Tibial nerve (tissue), 4 donors: ENCODE results near the gene EYS. TPM values are rescaled to one million over a fixed set of nuclear protein-coding genes. Genes with fewer than 3 reads are reported as not detected.

ENCODE experiments used
- DNase-seq, 2 donors: peaks; one replicate each; pipeline ENCODE4 v3.0.0-alpha.2; 2019; ENCODE audit warnings: low spot score in 2 of 2
- H3K27ac ChIP-seq, 4 donors: fragments of 200-600 bp; sonication (generic) in 3 of 4; one replicate each; pipeline ENCODE4 v1.5.1; 2017 to 2019; ENCODE audit warnings: mild to moderate bottlenecking in 1 of 4
- H3K27me3 ChIP-seq, 2 donors: fragments of 200-600 bp; sonication (generic) in 1 of 2; one replicate each; pipeline versions ENCODE4 v1.5.1 to v1.6.0; 2017 to 2019
- H3K36me3 ChIP-seq, 3 donors: fragments of 200-600 bp; sonication (generic); one replicate each; pipeline ENCODE4 v1.5.1; 2018 to 2019
- H3K4me1 ChIP-seq, 4 donors: fragments of 200-600 bp; sonication (generic) in 3 of 4; one replicate each; pipeline ENCODE4 v1.5.1; 2017 to 2019
- H3K4me3 ChIP-seq, 4 donors: fragments of 200-600 bp; sonication (generic) in 3 of 4; one replicate each; pipeline ENCODE4 v1.5.1; 2017 to 2019; ENCODE audit warnings: mild to moderate bottlenecking in 1 of 4, moderate library complexity in 1 of 4
- H3K9me3 ChIP-seq, 4 donors: fragments of 200-600 bp; sonication (generic) in 3 of 4; one replicate each; pipeline ENCODE4 v1.5.1; 2017 to 2019
- CTCF ChIP-seq, 5 experiments: fragments of 200-600 bp in 3 of 5; fragments of 450-650 bp in 2 of 5; sonication (generic) in 3 of 5; IDR thresholded peaks; one replicate each; pipeline ENCODE4 v1.5.1; 2016 to 2019; ENCODE audit warnings: antibody characterized with exemption in 5 of 5, mild to moderate bottlenecking in 3 of 5, moderate library complexity in 2 of 5
- EP300 ChIP-seq, 2 donors: sonication (generic); formaldehyde crosslinking; IDR thresholded peaks; one replicate each; pipeline ENCODE4 v1.6.1; 2017; ENCODE audit warnings: antibody characterized with exemption in 2 of 2, mild to moderate bottlenecking in 1 of 2
- POLR2A ChIP-seq, 2 donors: fragments of 450-650 bp; IDR thresholded peaks; one replicate each; pipeline ENCODE4 v1.6.1; 2017; ENCODE audit warnings: antibody characterized with exemption in 2 of 2, mild to moderate bottlenecking in 2 of 2, moderate library complexity in 2 of 2
- WGBS, 2 donors: methylation state at CpG; one replicate each; pipeline ENCODE4 v1.1.5; 2018; 5-methylcytosine and 5-hydroxymethylcytosine counted together
- total RNA-seq, 4 donors: library from RNA; depleted of rRNA; stranded (reverse); fragments of >200 nt; gene quantifications; one replicate each; pipeline ENCODE4 v1.1.0, GENCODE V29; 2016

EYS gene
- total RNA-seq, 4 donors from 2014 or later: under 0.01 to 4.5 (median 0.39) TPM; not detected in 1

GRCh38 chr6:65055545-65055944 lies 651.5 kb downstream of the EYS start:
- WGBS, 2 donors: 81 to 87% methylated on average over 1 of the region's 1 CpG
- DNase-seq: no peak
- no peak for TF ChIP-seq CTCF (IDR thresholded peaks at IDR 0.05)
- no peak for TF ChIP-seq EP300 (IDR thresholded peaks at IDR 0.05)
- TF ChIP-seq POLR2A (IDR thresholded peaks at IDR 0.05): no peak
- no peaks in the 10 kb centered on the region for H3K4me1 ChIP-seq
- H3K4me3 ChIP-seq: no peak overlapping the region
- no peak overlapping the region for H3K27ac ChIP-seq
- H3K27me3 ChIP-seq: no peaks in the 10 kb centered on the region
- no peaks in the 10 kb centered on the region for H3K9me3 ChIP-seq
- H3K36me3 ChIP-seq: no peaks in the 10 kb centered on the region

- Histone ChIP-seq H3K4me3 (no peak overlapping the region), H3K27ac (no peak overlapping the region), H3K27me3 (no peaks in the 10 kb centered on the region), H3K36me3 (no peaks in the 10 kb centered on the region), H3K4me1 (no peaks in the 10 kb centered on the region), H3K9me3 (no peaks in the 10 kb centered on the region)
- TF ChIP-seq EP300 (IDR thresholded peaks at IDR 0.05) (no peak), CTCF (IDR thresholded peaks at IDR 0.05) (no peak), POLR2A (IDR thresholded peaks at IDR 0.05) (no peak)
- DNase-seq: no peak
- 46 to 55% methylated on average over 2 of the region's 2 CpGs for WGBS, 2 donors
Measured at GRCh38 chr6:65052626-65053025, 654.4 kb downstream of the EYS start.

- Histone ChIP-seq H3K9me3 (no peaks in the 10 kb centered on the region), H3K4me1 (no peaks in the 10 kb centered on the region), H3K4me3 (no peak overlapping the region), H3K27ac (no peak overlapping the region), H3K27me3 (no peaks in the 10 kb centered on the region), H3K36me3 (no peaks in the 10 kb centered on the region)
- no peak for DNase-seq
- TF ChIP-seq POLR2A (IDR thresholded peaks at IDR 0.05) (no peak), CTCF (IDR thresholded peaks at IDR 0.05) (no peak), EP300 (IDR thresholded peaks at IDR 0.05) (no peak)
Measured at GRCh38 chr6:65045801-65046200, 661.2 kb downstream of the EYS start.

- Histone ChIP-seq H3K27ac (no peak overlapping the region), H3K9me3 (no peaks in the 10 kb centered on the region), H3K4me3 (no peak overlapping the region), H3K36me3 (no peaks in the 10 kb centered on the region), H3K4me1 (no peaks in the 10 kb centered on the region), H3K27me3 (no peaks in the 10 kb centered on the region)
- TF ChIP-seq POLR2A (IDR thresholded peaks at IDR 0.05) (no peak), CTCF (IDR thresholded peaks at IDR 0.05) (no peak), EP300 (IDR thresholded peaks at IDR 0.05) (no peak)
- WGBS, 2 donors: 51 to 59% methylated on average over 1 of the region's 1 CpG
- no peak for DNase-seq
Measured at GRCh38 chr6:65014006-65014405, 693.0 kb downstream of the EYS start.

GRCh38 chr6:65006788-65007187 lies 700.2 kb downstream of the EYS start:
- no peak overlapping the region for H3K4me3 ChIP-seq
- no peak for DNase-seq
- no peaks in the 10 kb centered on the region for H3K36me3 ChIP-seq
- no peak overlapping the region for H3K27ac ChIP-seq
- H3K27me3 ChIP-seq: no peaks in the 10 kb centered on the region
- TF ChIP-seq POLR2A (IDR thresholded peaks at IDR 0.05) (no peak), CTCF (IDR thresholded peaks at IDR 0.05) (no peak), EP300 (IDR thresholded peaks at IDR 0.05) (no peak)
- H3K9me3 ChIP-seq: no peaks in the 10 kb centered on the region
- no peaks in the 10 kb centered on the region for H3K4me1 ChIP-seq
- WGBS, 2 donors: 94 to 95% methylated on average over 2 of the region's 2 CpGs
